K562 treated with DMSO at 1 percent for 12 hours (cell line): ENCODE results near the gene TBC1D19. TPM values are rescaled to one million over a fixed set of nuclear protein-coding genes. Genes with fewer than 3 reads are reported as not detected.

Experiments used
- total RNA-seq: library from RNA; unstranded; fragments of 300-600 nt; gene quantifications from 2 replicates; pipeline ENCODE4 v1.2.3, GENCODE V29; 2022; ENCODE audit not compliant: insufficient read depth

The TBC1D19 gene, protein sequence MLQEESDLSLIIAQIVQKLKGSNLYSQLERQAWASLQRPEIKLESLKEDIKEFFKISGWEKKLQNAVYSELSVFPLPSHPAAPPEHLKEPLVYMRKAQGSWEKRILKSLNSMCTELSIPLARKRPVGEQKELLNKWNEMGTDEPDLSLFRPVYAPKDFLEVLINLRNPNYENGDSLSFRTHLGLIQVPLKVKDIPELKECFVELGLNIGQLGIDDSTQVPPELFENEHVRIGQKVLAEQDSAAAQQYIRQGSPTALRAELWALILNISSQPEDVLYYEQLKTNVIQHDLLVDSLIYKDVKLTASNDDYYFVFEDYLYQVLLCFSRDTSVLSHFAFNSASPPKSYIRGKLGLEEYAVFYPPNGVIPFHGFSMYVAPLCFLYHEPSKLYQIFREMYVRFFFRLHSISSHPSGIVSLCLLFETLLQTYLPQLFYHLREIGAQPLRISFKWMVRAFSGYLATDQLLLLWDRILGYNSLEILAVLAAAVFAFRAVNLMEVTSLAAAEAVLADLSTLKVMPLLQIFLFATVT
- 1.6 and 3.4 TPM in 2 replicates for total RNA-seq

DNA sequence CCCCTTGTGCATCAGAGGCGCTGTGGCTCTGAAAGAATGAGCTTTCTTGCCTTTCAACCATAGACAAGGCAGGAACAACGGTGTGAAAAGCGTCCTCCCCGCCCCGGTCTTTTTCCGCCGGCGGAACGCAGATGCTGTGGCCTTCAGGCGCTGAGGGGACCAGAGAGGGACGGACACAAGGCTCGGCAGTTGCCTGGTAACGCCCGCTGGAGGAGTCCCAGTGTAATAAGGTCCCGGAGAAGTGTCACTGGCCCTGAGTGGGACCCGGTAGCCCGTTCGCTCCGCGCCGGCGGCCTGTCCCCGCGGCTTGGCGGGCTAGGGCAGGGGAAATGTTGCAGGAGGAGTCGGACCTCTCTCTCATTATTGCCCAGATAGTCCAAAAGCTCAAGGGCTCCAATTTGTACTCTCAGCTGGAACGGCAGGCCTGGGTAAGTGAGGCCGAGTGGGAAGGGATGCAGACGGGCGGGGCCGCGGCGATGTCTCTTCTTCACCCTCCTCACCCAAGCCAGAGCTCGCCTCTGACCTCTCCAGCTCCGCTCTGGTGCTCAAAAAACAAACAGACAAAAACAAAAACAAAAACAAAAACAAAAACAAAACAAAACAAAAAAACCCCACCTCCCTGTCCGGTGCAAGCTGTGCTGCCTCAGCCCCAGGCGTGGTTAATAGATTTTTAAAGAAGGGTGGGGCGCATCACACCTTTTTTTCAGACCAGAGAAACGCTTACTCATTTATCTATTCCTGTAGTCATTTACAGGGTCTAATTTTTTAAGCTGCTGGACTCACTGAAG is at the start of gene TBC1D19:
TBC1D19 (plus strand) TSS at position 220 of the 788 bp plus-strand sequence; CDS start at position 330, 110 bp downstream.

Other genes starting within 250 kb of the TBC1D19 start
- not detected in 2 replicates for gene CCKAR, start 93.6 kb upstream of the TBC1D19 start, total RNA-seq